Glutamatergic neuron (in vitro differentiated cells): ENCODE results near the gene MTA3. TPM values are rescaled to one million over a fixed set of nuclear protein-coding genes. Genes with fewer than 3 reads are reported as not detected.

Source experiments
- DNase-seq: peaks from one replicate; pipeline ENCODE4 v3.0.0; 2022
- H3K27ac Mint-ChIP-seq: one replicate; pipeline ENCODE4 v1.8.0; 2020; ENCODE audit warnings: mild to moderate bottlenecking, mixed read lengths, inconsistent platforms; ENCODE audit not compliant: unreplicated experiment
- H3K27me3 Mint-ChIP-seq: one replicate; pipeline ENCODE4 v1.8.0; 2020; ENCODE audit warnings: mild to moderate bottlenecking, moderate library complexity, mixed read lengths, inconsistent platforms; ENCODE audit not compliant: unreplicated experiment
- H3K36me3 Mint-ChIP-seq: one replicate; pipeline ENCODE4 v1.8.0; 2020; ENCODE audit warnings: mild to moderate bottlenecking, mixed read lengths, inconsistent platforms; ENCODE audit not compliant: unreplicated experiment
- H3K4me1 Mint-ChIP-seq: one replicate; pipeline ENCODE4 v1.8.0; 2020; ENCODE audit warnings: mild to moderate bottlenecking, low read depth, mixed read lengths, inconsistent platforms; ENCODE audit not compliant: unreplicated experiment
- H3K4me3 Mint-ChIP-seq: one replicate; pipeline ENCODE4 v1.8.0; 2020; ENCODE audit warnings: mild to moderate bottlenecking, mixed read lengths, inconsistent platforms; ENCODE audit not compliant: unreplicated experiment
- H3K9me3 Mint-ChIP-seq: one replicate; pipeline ENCODE4 v1.8.0; 2020; ENCODE audit warnings: mild to moderate bottlenecking, moderate library complexity, mixed read lengths, inconsistent platforms; ENCODE audit not compliant: unreplicated experiment
- CTCF ChIP-seq: fragments of 200-600 bp; sonication (generic); IDR thresholded peaks from one replicate; pipeline ENCODE4 v1.5.0; 2021; ENCODE audit not compliant: partially characterized antibody, unreplicated experiment
- total RNA-seq: library from RNA; stranded (reverse); fragmentation: NEBNext Ultra II Directional; extraction: Animal tissue kit (Norgen Biotek cat#: 25700); gene quantifications from one replicate; pipeline ENCODE4 v1.2.1, GENCODE V29; 2021; ENCODE audit not compliant: unreplicated experiment

The MTA3 gene
- total RNA-seq, 1 donor from 2014 or later = 64.1 TPM

GRCh38 chr2:42741140-42741539 lies 172.7 kb downstream of the MTA3 start:
- H3K27me3 Mint-ChIP-seq = no peaks in the 10 kb centered on the region
- peaks cover 6% of the 10 kb centered on the region for H3K9me3 Mint-ChIP-seq
- H3K36me3 Mint-ChIP-seq = peaks cover 27% of the 10 kb centered on the region
- TF ChIP-seq CTCF = no peak
- no peak for DNase-seq
- H3K4me3 Mint-ChIP-seq = no peak overlapping the region
- peaks cover 6% of the 10 kb centered on the region for H3K4me1 Mint-ChIP-seq
- no peak overlapping the region for H3K27ac Mint-ChIP-seq

DNA sequence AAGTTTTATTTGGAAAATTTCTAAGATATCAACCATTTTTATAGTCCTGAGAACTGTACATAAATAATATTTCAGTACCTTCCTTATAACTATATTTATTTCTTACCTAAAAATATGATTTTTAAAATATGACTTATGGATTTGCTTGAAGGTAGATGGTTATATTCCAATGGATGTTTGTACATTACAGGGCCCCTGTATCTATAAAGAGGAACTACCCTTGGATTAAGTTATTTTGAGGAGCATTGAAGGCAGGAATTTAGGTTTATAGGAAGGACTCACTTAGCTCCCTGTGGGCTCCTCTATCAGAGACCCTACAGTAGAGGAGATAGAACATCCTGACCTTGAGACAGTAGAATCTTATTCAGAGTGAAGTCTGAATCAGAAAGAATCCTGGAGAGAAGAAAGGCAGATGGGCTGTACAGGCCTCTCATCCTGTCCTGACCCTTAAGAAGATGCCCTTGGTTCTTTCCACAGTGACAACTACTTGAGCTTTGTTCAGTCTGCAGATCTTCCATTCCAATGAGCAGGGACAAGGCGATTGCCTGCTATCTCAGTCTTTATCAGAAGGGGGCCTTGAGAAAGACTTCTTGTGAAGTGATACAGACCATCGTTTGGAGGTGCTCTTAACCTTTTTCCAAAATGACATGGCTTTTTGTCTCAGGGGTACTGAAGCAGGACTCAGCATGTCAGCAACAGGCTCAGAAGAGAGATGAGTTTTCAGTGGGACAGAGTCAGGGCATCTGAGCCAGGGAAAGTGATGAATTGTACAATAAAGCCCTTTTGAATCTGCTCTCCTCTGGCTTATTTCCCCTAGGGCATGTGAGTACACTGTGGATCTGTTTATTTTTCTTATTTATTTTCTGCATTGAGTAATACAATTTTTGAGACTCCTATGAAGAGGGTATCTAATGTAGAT lies 174.6 kb downstream of the MTA3 start:
- Mint-ChIP-seq H3K4me1 (peaks cover 6% of the 10 kb centered on the region), H3K27me3 (no peaks in the 10 kb centered on the region), H3K27ac (no peak overlapping the region), H3K4me3 (no peak overlapping the region), H3K36me3 (peaks cover 15% of the 10 kb centered on the region), H3K9me3 (peaks cover 1% of the 10 kb centered on the region)
- no peak for DNase-seq
- no peak for TF ChIP-seq CTCF

- TF ChIP-seq CTCF = no peak
- Mint-ChIP-seq H3K27ac (no peak overlapping the region), H3K4me1 (peaks cover 6% of the 10 kb centered on the region), H3K36me3 (peaks cover 15% of the 10 kb centered on the region), H3K4me3 (no peak overlapping the region), H3K9me3 (peaks cover 1% of the 10 kb centered on the region), H3K27me3 (no peaks in the 10 kb centered on the region)
- no peak for DNase-seq
These were observed 175.2 kb downstream of the MTA3 start for GRCh38 chr2:42743659-42743990.

GRCh38 chr2:42744545-42745082 lies 176.2 kb downstream of the MTA3 start:
- DNase-seq = no peak
- TF ChIP-seq CTCF = no peak
- no peak overlapping the region for H3K27ac Mint-ChIP-seq

DNA sequence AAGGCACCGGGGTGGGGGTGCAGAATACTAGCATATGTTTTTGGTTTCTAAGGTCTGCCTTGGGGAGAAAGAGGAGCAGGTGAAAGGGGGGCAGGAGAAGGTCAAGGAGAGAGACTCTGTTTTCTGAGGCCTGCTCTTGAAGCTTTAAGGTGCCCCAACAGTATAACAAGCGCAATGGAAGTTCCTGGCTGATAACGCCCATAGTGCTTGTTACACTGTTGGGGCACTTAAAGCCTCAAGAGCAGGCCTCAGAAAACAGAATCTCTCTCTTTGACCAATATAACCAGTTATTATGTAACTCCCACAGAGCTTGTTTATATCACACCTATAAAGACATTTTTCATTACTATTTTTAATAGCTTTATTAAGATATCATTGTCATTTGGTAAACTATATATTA lies 179.0 kb downstream of the MTA3 start:
- Mint-ChIP-seq H3K4me3 (no peak overlapping the region), H3K27ac (no peak overlapping the region), H3K27me3 (no peaks in the 10 kb centered on the region), H3K9me3 (peaks cover 1% of the 10 kb centered on the region), H3K4me1 (peaks cover 6% of the 10 kb centered on the region), H3K36me3 (no peaks in the 10 kb centered on the region)
- DNase-seq = no peak
- TF ChIP-seq CTCF = no peak

More at GRCh38 chr2:42744545-42745082, 176.2 kb downstream of the MTA3 start:
- peaks cover 1% of the 10 kb centered on the region for H3K9me3 Mint-ChIP-seq
- H3K4me1 Mint-ChIP-seq = peaks cover 6% of the 10 kb centered on the region
- H3K36me3 Mint-ChIP-seq = peaks cover 8% of the 10 kb centered on the region
- no peak overlapping the region for H3K4me3 Mint-ChIP-seq
- no peaks in the 10 kb centered on the region for H3K27me3 Mint-ChIP-seq
